Keratinocyte (primary cell): ENCODE measurements around the gene RSPRY1. TPM values are rescaled to one million over a fixed set of nuclear protein-coding genes. Genes with fewer than 3 reads are reported as not detected.

Source experiments
- DNase-seq: peaks from one replicate; pipeline ENCODE4 v3.0.0-alpha.2; 2011; ENCODE audit warnings: low read depth, missing footprints, low spot score
- FAIRE-seq: peaks from 2 replicates; lab custom pipeline; 2011; peaks lifted over from hg19 to GRCh38; lab: Jason Lieb, UNC
- H2AFZ ChIP-seq: 2 replicates; pipeline ENCODE4 v1.6.0; 2012; ENCODE audit warnings: low read length, control low read depth, inconsistent platforms; ENCODE audit not compliant: control insufficient read depth
- H3K27ac ChIP-seq: 2 replicates; pipeline ENCODE4 v1.5.1; 2011; ENCODE audit warnings: low read length; ENCODE audit not compliant: control insufficient read depth, insufficient read depth
- H3K27me3 ChIP-seq: 3 replicates; pipeline ENCODE4 v1.6.0; 2011; ENCODE audit warnings: low read length; ENCODE audit not compliant: control insufficient read depth, insufficient read depth; ENCODE audit errors: extremely low read depth
- H3K36me3 ChIP-seq, 2 experiments: 2 replicates in 1 of 2; 3 replicates in 1 of 2; pipeline ENCODE4 v1.5.1; 2011; ENCODE audit warnings: low read length in 2 of 2, mild to moderate bottlenecking in 1 of 2; ENCODE audit not compliant: control insufficient read depth in 2 of 2, insufficient read depth in 2 of 2; ENCODE audit errors: extremely low read depth in 1 of 2
- H3K4me1 ChIP-seq: 3 replicates; pipeline ENCODE4 v1.5.1; 2011; ENCODE audit warnings: low read length; ENCODE audit not compliant: control insufficient read depth, insufficient read depth; ENCODE audit errors: extremely low read depth
- H3K4me2 ChIP-seq: 3 replicates; pipeline ENCODE4 v1.6.0; 2011; ENCODE audit warnings: low read depth, low read length; ENCODE audit not compliant: control insufficient read depth, insufficient read depth; ENCODE audit errors: extremely low read depth
- H3K4me3 ChIP-seq, 3 experiments: fragments of 200-600 bp in 1 of 3; sonication (generic) in 1 of 3; 2 replicates in 2 of 3; 3 replicates in 1 of 3; pipeline ENCODE4 v1.5.1; 2011 to 2016; ENCODE audit warnings: low read length in 3 of 3, mild to moderate bottlenecking in 3 of 3, control low read depth in 2 of 3, inconsistent platforms in 1 of 3, low read depth in 1 of 3, mixed read lengths in 1 of 3, mixed run types in 1 of 3, moderate library complexity in 1 of 3; ENCODE audit not compliant: control insufficient read depth in 2 of 3, insufficient read depth in 2 of 3; ENCODE audit errors: extremely low read depth in 1 of 3
- H3K79me2 ChIP-seq: 2 replicates; pipeline ENCODE4 v1.6.0; 2012; ENCODE audit warnings: low read length; ENCODE audit not compliant: control insufficient read depth, insufficient read depth
- H3K9ac ChIP-seq: 3 replicates; pipeline ENCODE4 v1.6.0; 2011; ENCODE audit warnings: low read length; ENCODE audit not compliant: control insufficient read depth, insufficient read depth; ENCODE audit errors: extremely low read depth
- H3K9me1 ChIP-seq: 3 replicates; pipeline ENCODE4 v1.6.0; 2011; ENCODE audit warnings: low read length; ENCODE audit not compliant: control insufficient read depth, insufficient read depth; ENCODE audit errors: extremely low read depth
- H3K9me3 ChIP-seq: 2 replicates; pipeline ENCODE4 v1.5.1; 2012; ENCODE audit warnings: low read depth, low read length; ENCODE audit not compliant: control insufficient read depth
- H4K20me1 ChIP-seq: 3 replicates; pipeline ENCODE4 v1.6.0; 2011; ENCODE audit warnings: low read length; ENCODE audit not compliant: control insufficient read depth, insufficient read depth; ENCODE audit errors: extremely low read depth
- CTCF ChIP-seq, 3 experiments: IDR thresholded peaks in 1 of 3; conservative IDR thresholded peaks in 1 of 3; optimal IDR thresholded peaks in 1 of 3; 2 replicates in 2 of 3; 3 replicates in 1 of 3; pipeline versions ENCODE3 to v1.5.1; 2011; ENCODE audit warnings: low read length in 3 of 3, mild to moderate bottlenecking in 3 of 3, moderate library complexity in 2 of 3, control low read depth in 1 of 3, inconsistent platforms in 1 of 3; ENCODE audit not compliant: insufficient read depth in 2 of 3; ENCODE audit errors: extremely low read depth in 1 of 3
- EZH2 ChIP-seq: IDR thresholded peaks from one replicate; pipeline ENCODE4 v1.6.1; 2012; ENCODE audit warnings: inconsistent platforms, mild to moderate bottlenecking, low read length, moderate library complexity
- dilution Hi-C: fragments of 300-500 bp; cut with MboI; formaldehyde crosslinking; loops from one replicate; pipeline ENCODE4 v1.7.0; 2020; ENCODE audit warnings: low sequenced_read_pairs; ENCODE audit not compliant: extremely low pct_ligation_motif_present
- polyA plus RNA-seq, 5 experiments: library from polyadenylated mRNA; depleted of rRNA in 3 of 5; stranded (reverse) in 3 of 5; stranded (forward) in 1 of 5; unstranded in 1 of 5; fragments of >200 nt; gene quantifications; 1 replicate in 1 of 5; 2 replicates in 3 of 5; 3 replicates in 1 of 5; pipeline versions ENCODE4 v1.2.1 to v1.2.3, GENCODE V29; 2011 to 2012; ENCODE audit warnings: missing spikeins in 2 of 5, low read depth in 1 of 5, low replicate concordance in 1 of 5

The RSPRY1 gene
- polyA plus RNA-seq, 1 donor (not counting 4 experiments of a cell fraction or from before 2014, with no cell fraction given): 42.2 TPM

- H3K4me3 ChIP-seq: no peak overlapping the region
- H3K27ac ChIP-seq: no peak overlapping the region
- no peaks in the 10 kb centered on the region for H4K20me1 ChIP-seq
- no peaks in the 10 kb centered on the region for H3K27me3 ChIP-seq
- no peak overlapping the region for H3K9ac ChIP-seq
- H3K36me3 ChIP-seq: peaks cover 8 to 12% of the 10 kb centered on the region in 2 experiments
- H3K79me2 ChIP-seq: no peaks in the 10 kb centered on the region
- H3K9me3 ChIP-seq: no peaks in the 10 kb centered on the region
- dilution Hi-C loops: no loop called here
- H3K9me1 ChIP-seq: no peaks in the 10 kb centered on the region
- no peak for FAIRE-seq
- DNase-seq: no peak
- no peak overlapping the region for H3K4me2 ChIP-seq
- TF ChIP-seq CTCF (optimal IDR thresholded peaks at IDR 0.05 in 1 of 3, IDR thresholded peaks at IDR 0.05 in 1 of 3, conservative IDR thresholded peaks at IDR 0.05 in 1 of 3; ENCODE audit: extremely low read depth in 1 of 3, insufficient read depth in 2 of 3, low read length in 3 of 3) (no peak), EZH2 (no peak)
- H2AFZ ChIP-seq: no peak overlapping the region
- peaks cover under 1% of the 10 kb centered on the region for H3K4me1 ChIP-seq
These were observed 13.3 kb upstream of the RSPRY1 start for GRCh38 chr16:57172721-57173290.

- Histone ChIP-seq H3K9ac (no peak overlapping the region), H2AFZ (no peak overlapping the region), H4K20me1 (no peaks in the 10 kb centered on the region), H3K9me1 (no peaks in the 10 kb centered on the region), H3K27ac (no peak overlapping the region), H3K9me3 (no peaks in the 10 kb centered on the region), H3K4me2 (no peak overlapping the region), H3K79me2 (peaks cover 12% of the 10 kb centered on the region), H3K4me3 (no peak overlapping the region), H3K36me3 (peaks cover 12% of the 10 kb centered on the region in 2 experiments), H3K27me3 (no peaks in the 10 kb centered on the region), H3K4me1 (no peaks in the 10 kb centered on the region)
- no peak for DNase-seq
- dilution Hi-C loops: no loop called here
- FAIRE-seq: no peak
- no peak for TF ChIP-seq EZH2
- TF ChIP-seq CTCF (optimal IDR thresholded peaks at IDR 0.05 in 1 of 3, IDR thresholded peaks at IDR 0.05 in 1 of 3, conservative IDR thresholded peaks at IDR 0.05 in 1 of 3; ENCODE audit: extremely low read depth in 1 of 3, insufficient read depth in 2 of 3, low read length in 3 of 3): no peak
These were observed 10.2 kb upstream of the RSPRY1 start for GRCh38 chr16:57175896-57176295.
